Uterus (tissue), 2 donors: ENCODE measurements around the gene DCDC2B.

Experiments used
- CTCF ChIP-seq, 4 experiments: fragments of 200-600 bp in 2 of 4; fragments of 450-650 bp in 2 of 4; sonication (generic) in 2 of 4; IDR thresholded peaks; one replicate each; pipeline ENCODE4 v1.5.1; 2016 to 2019; ENCODE audit warnings: antibody characterized with exemption in 4 of 4, mild to moderate bottlenecking in 2 of 4, moderate library complexity in 1 of 4
- POLR2A ChIP-seq, 2 donors: fragments of 450-650 bp; IDR thresholded peaks; one replicate each; pipeline ENCODE4 v1.6.1; 2016; ENCODE audit warnings: antibody characterized with exemption in 2 of 2, mild to moderate bottlenecking in 1 of 2, moderate library complexity in 1 of 2

DNA sequence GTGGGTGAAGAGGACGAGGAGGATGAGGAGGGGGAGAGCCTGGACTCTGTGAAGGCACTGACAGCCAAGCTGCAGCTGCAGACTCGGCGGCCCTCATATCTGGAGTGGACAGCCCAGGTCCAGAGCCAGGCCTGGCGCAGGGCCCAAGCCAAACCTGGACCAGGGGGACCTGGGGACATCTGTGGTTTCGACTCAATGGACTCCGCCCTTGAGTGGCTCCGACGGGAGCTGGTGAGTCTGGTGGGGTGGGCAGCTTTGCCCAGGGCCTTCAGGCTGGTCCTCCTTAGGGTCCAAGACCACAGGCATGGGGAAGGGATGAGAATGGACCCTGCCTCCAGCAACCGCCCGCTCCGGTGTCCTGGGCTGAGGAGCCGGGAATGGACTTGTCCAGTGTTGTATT is 38.6 kb downstream of the DCDC2B start:
- no peak for TF ChIP-seq CTCF (IDR thresholded peaks at IDR 0.05)
- TF ChIP-seq POLR2A (IDR thresholded peaks at IDR 0.05): no peak
